Caco-2 (cell line): ENCODE measurements around the gene CCNDBP1. TPM values are rescaled to one million over a fixed set of nuclear protein-coding genes. Genes with fewer than 3 reads are reported as not detected.
A peak's percentile ranks its signal among the peaks of the same experiment; 100 is the strongest.

ENCODE experiments used
- BruUV-seq: library from RNA; stranded (reverse); fragments of 400-500 nt; replicated peaks from 2 replicates; lab custom pipeline; 2021; lab: Mats Ljungman, UMichigan
- CTCF ChIA-PET: fragments of 300-600 bp; sonication (Branson Sonifier 250); formaldehyde crosslinking; loops from one replicate; lab custom pipeline; 2022; ENCODE audit warnings: antibody characterized with exemption; lab: Charles Lee
- POLR2A ChIA-PET: fragments of 300-600 bp; sonication (Branson Sonifier 250); formaldehyde crosslinking; loops from one replicate; lab custom pipeline; 2022; ENCODE audit warnings: antibody characterized with exemption; lab: Charles Lee
- DNase-seq, 2 experiments: peaks; one replicate each; pipeline versions ENCODE4 v3.0.0 to v3.0.0-alpha.2; 2020 to 2022
- H3K27me3 ChIP-seq: replicated peaks from 2 replicates; pipeline ENCODE4 v1.6.0; 2011; ENCODE audit warnings: low read length; ENCODE audit not compliant: control insufficient read depth, insufficient read depth
- H3K36me3 ChIP-seq: 2 replicates; pipeline ENCODE4 v1.5.1; 2011; ENCODE audit warnings: low read length; ENCODE audit not compliant: control insufficient read depth, insufficient read depth
- H3K4me1 ChIP-seq: fragments of 250-450 bp; sonication (Bioruptor Pico); 2 replicates; pipeline ENCODE4 v1.5.1; 2020; ENCODE audit warnings: mild to moderate bottlenecking
- H3K4me3 ChIP-seq: 2 replicates; pipeline ENCODE4 v1.5.1; 2011; ENCODE audit warnings: low read depth, mild to moderate bottlenecking, control low read depth, low read length
- H3K9me3 ChIP-seq: fragments of 250-450 bp; sonication (Bioruptor Pico); 2 replicates; pipeline ENCODE4 v1.5.1; 2020; ENCODE audit warnings: mild to moderate bottlenecking, moderate library complexity
- H3K27ac Mint-ChIP-seq: one replicate; pipeline ENCODE4 v1.8.0; 2022; ENCODE audit warnings: mixed read lengths; ENCODE audit not compliant: unreplicated experiment
- H3K27me3 Mint-ChIP-seq: one replicate; pipeline ENCODE4 v1.8.0; 2022; ENCODE audit warnings: mixed read lengths; ENCODE audit not compliant: insufficient read depth, unreplicated experiment
- H3K36me3 Mint-ChIP-seq: one replicate; pipeline ENCODE4 v1.8.0; 2022; ENCODE audit warnings: mild to moderate bottlenecking, mixed read lengths; ENCODE audit not compliant: insufficient read depth, unreplicated experiment
- H3K4me1 Mint-ChIP-seq: one replicate; pipeline ENCODE4 v1.8.0; 2022; ENCODE audit warnings: low read depth, mixed read lengths; ENCODE audit not compliant: unreplicated experiment
- H3K4me3 Mint-ChIP-seq: one replicate; pipeline ENCODE4 v1.8.0; 2022; ENCODE audit warnings: mild to moderate bottlenecking, moderate library complexity, mixed read lengths; ENCODE audit not compliant: unreplicated experiment
- H3K9me3 Mint-ChIP-seq: one replicate; pipeline ENCODE4 v1.8.0; 2022; ENCODE audit warnings: mixed read lengths; ENCODE audit not compliant: unreplicated experiment
- CTCF ChIP-seq, 2 experiments: fragments of 200-600 bp in 1 of 2; IDR thresholded peaks; 1 replicate in 1 of 2; 2 replicates in 1 of 2; pipeline versions ENCODE4 v1.5.1 to v1.8.0; 2011 to 2022; ENCODE audit warnings: antibody characterized with exemption in 1 of 2, control low read depth in 1 of 2, inconsistent platforms in 1 of 2, low read depth in 1 of 2, low read length in 1 of 2, mild to moderate bottlenecking in 1 of 2, moderate library complexity in 1 of 2; ENCODE audit not compliant: insufficient read depth in 1 of 2, severe bottlenecking in 1 of 2, unreplicated experiment in 1 of 2
- intact Hi-C: fragments of 100-400 bp; cut with micrococcal nuclease; formaldehyde crosslinking; loops from one replicate; pipeline ENCODE4 v1.10.0; 2022; ENCODE audit not compliant: unreplicated experiment
- total RNA-seq: library from RNA; stranded (reverse); gene quantifications from 2 replicates; pipeline ENCODE4 v1.2.3, GENCODE V29; 2022

Gene CCNDBP1
- total RNA-seq, 1 experiment from 2014 or later: 21.7 TPM

GRCh38 chr15:43215961-43216360, 30.8 kb downstream of the CCNDBP1 start:
- no peaks in the 10 kb centered on the region for H3K27me3 ChIP-seq
- peaks cover 8% of the 10 kb centered on the region for H3K9me3 Mint-ChIP-seq
- H3K9me3 ChIP-seq: no peaks in the 10 kb centered on the region
- H3K4me3 Mint-ChIP-seq: no peak overlapping the region
- no peak overlapping the region for H3K27ac Mint-ChIP-seq
- ChIA-PET CTCF (interaction anchor here (0.6 kb wide), 1 partner anchor 9 kb away, joined by 3 read pairs; no protein-coding TSS in a partner anchor), POLR2A (no interaction called here)
- no peaks in the 10 kb centered on the region for H3K36me3 ChIP-seq
- H3K4me1 ChIP-seq: no peaks in the 10 kb centered on the region
- no peaks in the 10 kb centered on the region for H3K36me3 Mint-ChIP-seq
- no TSS peak for BruUV-seq
- TF ChIP-seq CTCF (IDR thresholded peaks at IDR 0.05; ENCODE audit: insufficient read depth in 1 of 2, low read depth in 1 of 2, low read length in 1 of 2, severe bottlenecking in 1 of 2, unreplicated experiment in 1 of 2): no peak
- H3K4me3 ChIP-seq: no peak overlapping the region
- peak in 1 of 2 experiments; percentile 17 for DNase-seq
- peaks cover 7% of the 10 kb centered on the region for H3K4me1 Mint-ChIP-seq
- H3K27me3 Mint-ChIP-seq: peaks cover 5% of the 10 kb centered on the region
- intact Hi-C loops: no loop called here

GRCh38 chr15:43218908-43219706, 33.9 kb downstream of the CCNDBP1 start:
- Mint-ChIP-seq H3K4me1 (peaks cover 3% of the 10 kb centered on the region), H3K9me3 (peaks cover 8% of the 10 kb centered on the region), H3K27me3 (peaks cover 5% of the 10 kb centered on the region), H3K27ac (no peak overlapping the region), H3K4me3 (no peak overlapping the region), H3K36me3 (no peaks in the 10 kb centered on the region)
- intact Hi-C loops: no loop called here
- POLR2A ChIA-PET: no interaction called here
- Histone ChIP-seq H3K4me1 (no peaks in the 10 kb centered on the region), H3K36me3 (no peaks in the 10 kb centered on the region), H3K4me3 (no peak overlapping the region), H3K9me3 (no peaks in the 10 kb centered on the region), H3K27me3 (no peaks in the 10 kb centered on the region)
- no peak for TF ChIP-seq CTCF (IDR thresholded peaks at IDR 0.05; ENCODE audit: insufficient read depth in 1 of 2, low read depth in 1 of 2, low read length in 1 of 2, severe bottlenecking in 1 of 2, unreplicated experiment in 1 of 2)
- CTCF ChIA-PET: interaction anchor here (1.2 kb wide), 1 partner anchor 66 kb away, joined by 4 read pairs; no protein-coding TSS in a partner anchor
- no TSS peak for BruUV-seq
- peak; percentile 17 to 29 for DNase-seq

- intact Hi-C loops: no loop called here
- no peaks in the 10 kb centered on the region for H3K4me1 ChIP-seq
- Mint-ChIP-seq H3K9me3 (peaks cover 8% of the 10 kb centered on the region), H3K27me3 (peaks cover 5% of the 10 kb centered on the region), H3K27ac (no peak overlapping the region), H3K36me3 (no peaks in the 10 kb centered on the region), H3K4me3 (no peak overlapping the region), H3K4me1 (no peaks in the 10 kb centered on the region)
- DNase-seq: peak in 1 of 2 experiments; percentile 9
- ChIA-PET POLR2A (no interaction called here), CTCF (no interaction called here)
- BruUV-seq: no TSS peak
- no peak overlapping the region for H3K4me3 ChIP-seq
- H3K36me3 ChIP-seq: no peaks in the 10 kb centered on the region
- no peak for TF ChIP-seq CTCF (IDR thresholded peaks at IDR 0.05; ENCODE audit: insufficient read depth in 1 of 2, low read depth in 1 of 2, low read length in 1 of 2, severe bottlenecking in 1 of 2, unreplicated experiment in 1 of 2)
- no peaks in the 10 kb centered on the region for H3K27me3 ChIP-seq
- H3K9me3 ChIP-seq: no peaks in the 10 kb centered on the region
These were observed 35.0 kb downstream of the CCNDBP1 start for GRCh38 chr15:43219929-43220928.
